Kidney capillary endothelial cell (primary cell): ENCODE measurements around the gene ZNF70.
"Not testable (repeated sequence)": the region's sequence is repeated elsewhere in the genome, so short reads cannot be mapped to it uniquely, and the experiment has no call there.

Source experiments
- DNase-seq: peaks from one replicate; pipeline ENCODE4 v3.0.0-alpha.2; 2018; ENCODE audit warnings: low spot score

The ZNF70 gene

GRCh38 chr22:23756891-23757290, 6.0 kb upstream of the ZNF70 start:
- DNase-seq, result no peak

- no peak for DNase-seq
Observed at GRCh38 chr22:23755711-23756110, 4.8 kb upstream of the ZNF70 start.

GRCh38 chr22:23754980-23755636, 4.2 kb upstream of the ZNF70 start:
- DNase-seq, result no peak

- DNase-seq, result no peak
Observed at GRCh38 chr22:23754220-23754919, 3.5 kb upstream of the ZNF70 start, which contains the start of gene VPREB3. TSS of gene VPREB3 (minus strand) at chr22:23754425. CDS start at chr22:23754363, 62 bp downstream.

GRCh38 chr22:23753385-23753784, 2.5 kb upstream of the ZNF70 start:
- no peak for DNase-seq

GRCh38 chr22:23752750-23753149, 1.8 kb upstream of the ZNF70 start:
- no peak for DNase-seq

- no peak for DNase-seq
Observed at GRCh38 chr22:23752090-23752691, 1.3 kb upstream of the ZNF70 start.

- DNase-seq, result no peak
Observed at GRCh38 chr22:23751441-23751996, 607 bp upstream of the ZNF70 start.

- no peak for DNase-seq
Observed at GRCh38 chr22:23750367-23750713, 572 bp downstream of the ZNF70 start.

GRCh38 chr22:23749841-23750301, 1.0 kb downstream of the ZNF70 start:
- DNase-seq, result no peak

GRCh38 chr22:23745791-23746190, 5.1 kb downstream of the ZNF70 start:
- no peak for DNase-seq

GRCh38 chr22:23744485-23744884, 6.4 kb downstream of the ZNF70 start:
- no peak for DNase-seq

- no peak for DNase-seq
Observed at GRCh38 chr22:23744001-23744400, 6.9 kb downstream of the ZNF70 start.

GRCh38 chr22:23743303-23743705, 7.6 kb downstream of the ZNF70 start:
- no peak for DNase-seq

GRCh38 chr22:23742505-23743264, 8.2 kb downstream of the ZNF70 start:
- no peak for DNase-seq

GRCh38 chr22:23737696-23738095, 13.2 kb downstream of the ZNF70 start:
- no peak for DNase-seq

GRCh38 chr22:23728108-23728507, 22.8 kb downstream of the ZNF70 start:
- DNase-seq, result not testable (repeated sequence)

GRCh38 chr22:23722724-23723123, 28.2 kb downstream of the ZNF70 start:
- no peak for DNase-seq

GRCh38 chr22:23722160-23722559, 28.8 kb downstream of the ZNF70 start:
- no peak for DNase-seq

- no peak for DNase-seq
Observed at GRCh38 chr22:23720855-23721254, 30.1 kb downstream of the ZNF70 start.

GRCh38 chr22:23718371-23719165, 32.3 kb downstream of the ZNF70 start:
- no peak for DNase-seq
